GM12892 (cell line): ENCODE results near the gene CA12.
"Not testable (repeated sequence)": the region's sequence is repeated elsewhere in the genome, so short reads cannot be mapped to it uniquely, and the experiment has no call there.

Source experiments
- DNase-seq: peaks from one replicate; pipeline ENCODE4 v3.0.0; 2011; ENCODE audit not compliant: insufficient read length
- FAIRE-seq: peaks from 2 replicates; lab custom pipeline; 2011; peaks lifted over from hg19 to GRCh38; lab: Jason Lieb, UNC
- POLR2A ChIP-seq: IDR thresholded peaks from 2 replicates; pipeline ENCODE4 v1.6.1; 2011; ENCODE audit warnings: low read depth, low read length, control low read depth
- POLR2AphosphoS5 ChIP-seq: IDR thresholded peaks from 2 replicates; pipeline ENCODE4 v1.6.1; 2011; ENCODE audit warnings: low read depth, low read length, control low read depth
- TAF1 ChIP-seq: IDR thresholded peaks from 2 replicates; pipeline ENCODE4 v1.6.1; 2011; ENCODE audit warnings: low read depth, mild to moderate bottlenecking, control low read depth, low read length, borderline replicate concordance

CA12 gene

DNA sequence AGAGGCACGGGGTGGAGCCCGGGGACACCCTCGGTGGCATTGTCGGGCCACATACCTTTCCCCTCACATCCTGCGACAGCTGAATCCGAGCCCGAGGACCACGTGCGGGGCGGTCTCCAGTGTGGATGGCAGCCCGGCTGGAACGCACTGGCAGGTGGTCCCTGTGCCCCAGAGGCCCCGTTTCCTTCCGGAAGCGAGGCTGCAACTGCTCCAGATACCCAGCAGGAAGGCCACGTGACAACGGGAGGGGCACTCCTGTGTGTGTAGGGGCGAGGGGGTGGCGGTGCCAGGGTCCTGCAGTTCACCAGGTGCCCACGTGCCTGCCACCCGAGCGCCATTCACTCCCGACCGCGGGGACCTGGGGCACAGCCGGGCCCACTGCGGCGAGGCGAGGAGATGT lies 60.2 kb downstream of the CA12 start:
- TF ChIP-seq TAF1: no peak
- TF ChIP-seq POLR2AphosphoS5: no peak
- TF ChIP-seq POLR2A: no peak
- no peak for FAIRE-seq
- no peak for DNase-seq

GRCh38 chr15:63320981-63321380 lies 60.7 kb downstream of the CA12 start:
- DNase-seq, FAIRE-seq: not testable (repeated sequence)

DNA sequence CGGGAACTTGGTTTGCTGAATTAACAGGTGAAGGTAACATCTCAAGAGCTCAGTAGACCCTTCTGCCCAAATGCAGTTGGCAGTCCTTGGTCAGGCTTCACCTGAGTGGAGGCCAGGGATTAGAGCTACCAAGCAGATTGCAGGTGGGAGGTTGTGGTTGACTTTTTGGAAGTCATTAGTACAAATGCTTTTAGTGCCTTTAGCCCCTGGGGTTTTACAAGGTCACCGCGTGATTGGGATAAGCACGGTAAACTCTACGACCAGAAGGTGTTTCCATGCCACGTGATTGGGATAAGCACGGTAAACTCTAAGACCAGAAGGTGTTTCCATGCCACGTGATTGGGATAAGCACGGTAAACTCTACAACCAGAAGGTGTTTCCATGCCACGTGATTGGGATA lies 61.2 kb downstream of the CA12 start:
- not testable (repeated sequence) for DNase-seq, FAIRE-seq

DNA sequence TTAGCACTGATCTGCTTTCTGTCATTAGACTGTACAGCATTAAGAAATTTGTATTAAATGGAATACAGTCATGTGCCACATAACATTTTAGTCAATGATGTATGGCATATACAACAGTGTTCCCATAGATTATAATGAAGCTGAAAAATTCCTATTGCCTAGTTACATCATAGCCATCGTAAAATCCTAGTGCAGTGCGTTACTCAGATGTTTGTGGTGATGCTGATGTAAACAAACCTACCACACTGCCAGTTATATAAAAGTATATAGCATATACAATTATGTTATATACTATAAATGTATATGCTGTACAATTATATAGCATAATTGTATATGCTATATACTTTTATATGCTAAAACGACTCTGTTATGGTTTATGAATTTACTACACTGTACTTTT lies 62.6 kb downstream of the CA12 start:
- no peak for FAIRE-seq

GRCh38 chr15:63318344-63318743 lies 63.3 kb downstream of the CA12 start:
- no peak for DNase-seq
- TF ChIP-seq POLR2AphosphoS5 (no peak), TAF1 (no peak), POLR2A (no peak)
- FAIRE-seq: no peak

More for the DNA sequence above, 62.6 kb downstream of the CA12 start:
- no peak for DNase-seq
- TF ChIP-seq POLR2AphosphoS5 (no peak), TAF1 (no peak), POLR2A (no peak)

DNA sequence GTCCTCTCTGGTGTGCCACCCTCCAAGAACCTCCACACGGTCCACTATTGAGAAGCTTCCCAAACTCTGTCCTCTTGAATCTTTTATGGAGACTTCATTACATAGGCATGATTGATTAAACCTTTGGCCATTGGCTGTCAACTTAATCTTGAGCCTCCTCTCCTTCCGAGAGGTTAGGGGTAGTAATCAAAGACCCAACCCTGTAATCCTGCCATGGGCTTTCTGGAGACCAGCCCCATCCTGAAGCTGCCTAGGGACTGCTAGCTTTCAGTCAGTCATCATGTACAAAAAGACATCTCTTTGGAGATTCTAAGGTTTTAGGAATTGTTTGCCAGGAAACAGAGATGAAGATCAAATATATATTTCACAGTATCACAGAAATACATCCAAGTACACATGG lies 67.2 kb downstream of the CA12 start:
- DNase-seq: no peak
- FAIRE-seq: no peak
- no peak for TF ChIP-seq POLR2AphosphoS5

- DNase-seq (no peak), FAIRE-seq (no peak)
- TF ChIP-seq POLR2A (no peak), POLR2AphosphoS5 (no peak), TAF1 (no peak)
These were observed 67.8 kb downstream of the CA12 start for GRCh38 chr15:63313825-63314224.

- no peak for FAIRE-seq
- TF ChIP-seq POLR2AphosphoS5: no peak
- TF ChIP-seq TAF1: no peak
- TF ChIP-seq POLR2A: no peak
- DNase-seq: no peak
These were observed 69.4 kb downstream of the CA12 start for GRCh38 chr15:63312286-63312685.

DNA sequence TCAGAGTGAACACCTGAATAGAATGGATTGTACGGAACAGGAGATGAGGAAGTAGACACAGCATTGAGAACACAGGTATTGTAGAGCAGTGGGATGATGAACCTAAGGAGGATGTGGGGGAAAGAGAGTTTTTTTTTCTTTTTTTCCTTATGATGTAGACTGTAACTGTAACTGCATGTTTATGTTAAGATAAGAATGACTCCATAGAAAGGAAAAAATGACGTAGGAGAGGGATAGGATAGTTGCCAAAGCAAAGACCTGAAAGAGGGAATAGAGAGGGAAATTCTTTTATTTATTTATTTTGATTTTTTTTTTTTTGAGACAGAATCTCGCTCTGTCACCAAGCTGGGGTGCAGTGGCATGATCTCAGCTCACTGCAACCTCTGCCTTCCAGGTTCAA lies 71.0 kb downstream of the CA12 start:
- no peak for DNase-seq
- no peak for FAIRE-seq

DNA sequence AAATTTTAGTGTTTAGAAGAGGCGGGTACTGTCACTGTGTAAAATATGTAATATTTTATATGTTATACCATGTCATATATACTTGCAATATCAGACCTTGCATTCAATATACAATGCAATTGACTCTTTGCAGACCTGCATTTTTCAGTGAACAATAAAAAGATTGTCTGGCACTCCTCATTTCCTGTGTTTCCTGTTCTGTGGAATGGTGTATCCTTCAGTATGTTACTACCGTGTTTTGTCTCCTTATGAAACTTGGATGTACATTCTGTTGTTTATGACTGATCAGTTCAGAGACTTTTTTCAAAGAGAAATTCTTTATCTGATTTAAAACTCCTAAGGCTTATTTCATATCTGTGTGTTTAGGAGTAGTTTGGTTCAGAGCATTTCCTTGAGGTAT lies 72.7 kb downstream of the CA12 start:
- no peak for TF ChIP-seq TAF1
- TF ChIP-seq POLR2AphosphoS5: no peak
- TF ChIP-seq POLR2A: no peak
- no peak for FAIRE-seq
- DNase-seq: no peak

More for the DNA sequence above, 71.0 kb downstream of the CA12 start:
- TF ChIP-seq TAF1: no peak
- no peak for TF ChIP-seq POLR2A
- TF ChIP-seq POLR2AphosphoS5: no peak

DNA sequence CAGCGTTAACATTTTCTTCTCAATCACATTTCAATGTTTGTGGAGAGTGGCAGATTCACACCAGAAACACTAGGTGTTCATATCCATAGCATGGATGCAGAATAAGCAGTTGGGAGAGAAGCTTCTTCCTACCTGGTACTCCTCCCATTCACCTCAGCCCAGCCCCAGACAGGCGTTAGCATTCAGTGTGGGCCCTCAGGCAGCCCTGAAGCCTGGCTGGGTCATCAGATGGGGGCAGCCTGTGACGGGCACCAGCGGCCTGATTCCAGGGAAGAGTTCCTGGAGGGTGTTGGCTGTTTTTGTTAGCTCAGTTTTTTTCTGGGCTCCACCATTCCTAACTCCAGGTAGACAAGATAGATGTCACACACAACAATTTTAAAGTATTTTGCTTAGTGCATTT lies 73.2 kb downstream of the CA12 start:
- TF ChIP-seq POLR2A: no peak
- no peak for TF ChIP-seq POLR2AphosphoS5
- TF ChIP-seq TAF1: no peak
- no peak for FAIRE-seq
- no peak for DNase-seq

DNA sequence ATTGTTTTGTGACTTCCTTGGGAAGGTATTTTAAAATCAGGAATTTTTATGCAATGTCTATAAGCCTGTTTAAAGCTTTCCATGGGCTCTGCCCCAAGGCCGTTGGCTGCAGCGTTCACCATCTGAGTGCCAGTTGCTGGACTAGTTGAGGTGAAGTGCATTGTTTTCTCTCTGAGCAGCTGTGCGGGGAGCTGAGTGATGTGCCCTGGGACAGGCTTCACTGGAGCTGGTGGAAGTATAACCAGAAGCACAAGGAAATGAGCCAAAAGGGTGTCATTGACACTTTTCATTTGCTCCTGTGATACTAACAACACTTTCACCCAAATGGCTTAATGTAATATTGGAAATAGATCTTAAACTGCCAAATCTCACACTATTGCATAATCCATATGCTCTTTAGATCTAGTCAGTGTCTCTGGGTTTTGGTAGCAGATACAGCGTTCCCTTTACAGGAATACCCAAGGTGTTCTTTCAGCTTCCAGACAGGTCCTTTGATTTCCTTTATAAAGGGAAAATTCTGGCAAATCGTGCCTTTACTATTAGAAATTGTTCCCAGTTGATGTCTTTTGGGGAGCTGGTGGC lies 75.1 kb downstream of the CA12 start:
- FAIRE-seq: no peak
- TF ChIP-seq POLR2A (no peak), POLR2AphosphoS5 (no peak)
- no peak for DNase-seq

- TF ChIP-seq POLR2A (no peak), POLR2AphosphoS5 (no peak), TAF1 (no peak)
- no peak for DNase-seq
- no peak for FAIRE-seq
These were observed 76.4 kb downstream of the CA12 start for GRCh38 chr15:63305260-63305659.

GRCh38 chr15:63301088-63301487 lies 80.6 kb downstream of the CA12 start:
- FAIRE-seq (no peak), DNase-seq (no peak)
- no peak for TF ChIP-seq POLR2AphosphoS5
- no peak for TF ChIP-seq TAF1
- no peak for TF ChIP-seq POLR2A
